ENCODE measurements around the gene CEP41.

Gene CEP41

DNA sequence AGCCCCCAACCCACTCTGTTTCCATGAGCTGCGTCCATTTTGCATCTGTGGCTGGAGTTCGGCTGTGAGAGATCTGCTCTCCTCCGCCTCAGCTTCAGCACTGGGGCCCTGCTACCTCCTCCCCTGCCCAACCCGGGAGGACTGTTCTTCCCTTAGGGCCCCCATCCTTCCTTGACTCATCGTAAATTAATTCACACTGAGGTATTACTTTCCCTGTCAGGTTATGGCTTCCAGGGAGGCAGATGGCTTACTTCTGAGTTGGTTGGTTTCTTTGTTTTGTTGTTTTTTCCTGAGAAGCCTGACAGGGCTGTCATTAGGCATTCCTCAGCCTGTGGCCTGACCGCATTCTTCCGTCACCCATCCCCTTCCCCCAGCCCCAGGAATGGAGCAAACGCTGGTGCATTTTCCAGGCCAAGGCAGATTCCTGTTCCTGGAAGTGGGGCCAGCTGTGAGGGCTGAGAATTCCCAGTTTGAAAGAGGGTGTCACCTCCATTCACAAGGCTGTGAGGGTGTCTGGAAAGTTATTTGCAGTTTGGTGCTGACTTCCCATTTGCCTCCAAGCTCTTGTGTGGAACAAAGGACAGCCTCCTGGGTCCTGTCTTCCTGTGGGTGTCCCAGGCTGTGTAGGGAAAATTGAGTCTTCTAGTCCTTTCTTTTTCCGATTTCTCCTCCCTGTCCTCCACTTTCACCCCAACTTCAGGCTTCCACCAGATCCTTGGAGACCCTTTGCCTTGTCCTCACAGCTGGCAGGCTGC lies 84.5 kb downstream of the CEP41 start:
- H3K9me3 Mint-ChIP-seq: peaks cover 23% of the 10 kb centered on the region
- CTCF ChIA-PET: no interaction called here
- peaks cover 2% of the 10 kb centered on the region for H3K4me1 Mint-ChIP-seq
- no peak for DNase-seq
- H3K27me3 Mint-ChIP-seq: peaks cover 4% of the 10 kb centered on the region
- H3K36me3 Mint-ChIP-seq: no peaks in the 10 kb centered on the region
- H3K27ac Mint-ChIP-seq: no peak overlapping the region
- H3K4me3 Mint-ChIP-seq: no peak overlapping the region

DNA sequence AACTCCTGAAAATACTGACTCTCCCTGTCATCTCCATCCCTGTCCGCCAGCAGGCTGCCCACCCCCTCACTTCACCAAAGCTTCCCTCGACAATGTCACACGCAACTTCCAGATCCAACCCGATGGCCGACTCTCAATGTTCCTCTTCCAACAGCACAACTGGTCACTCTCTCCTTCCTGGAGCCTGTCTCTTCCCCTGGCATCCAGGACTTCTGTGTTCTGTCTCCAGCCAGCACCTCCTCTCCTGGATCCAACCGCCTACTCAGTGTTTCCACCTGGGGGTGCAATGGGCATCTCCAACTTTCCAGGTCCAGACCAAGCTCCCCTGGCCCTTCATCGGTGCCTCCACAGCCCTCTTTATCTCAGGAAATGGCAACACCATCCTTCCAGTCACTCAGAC lies 87.6 kb downstream of the CEP41 start:
- Mint-ChIP-seq H3K36me3 (no peaks in the 10 kb centered on the region), H3K9me3 (no peaks in the 10 kb centered on the region), H3K4me3 (no peak overlapping the region), H3K27me3 (peaks cover 7% of the 10 kb centered on the region), H3K27ac (no peak overlapping the region), H3K4me1 (peaks cover 3% of the 10 kb centered on the region)
- no peak for DNase-seq
- CTCF ChIA-PET: no interaction called here

DNA sequence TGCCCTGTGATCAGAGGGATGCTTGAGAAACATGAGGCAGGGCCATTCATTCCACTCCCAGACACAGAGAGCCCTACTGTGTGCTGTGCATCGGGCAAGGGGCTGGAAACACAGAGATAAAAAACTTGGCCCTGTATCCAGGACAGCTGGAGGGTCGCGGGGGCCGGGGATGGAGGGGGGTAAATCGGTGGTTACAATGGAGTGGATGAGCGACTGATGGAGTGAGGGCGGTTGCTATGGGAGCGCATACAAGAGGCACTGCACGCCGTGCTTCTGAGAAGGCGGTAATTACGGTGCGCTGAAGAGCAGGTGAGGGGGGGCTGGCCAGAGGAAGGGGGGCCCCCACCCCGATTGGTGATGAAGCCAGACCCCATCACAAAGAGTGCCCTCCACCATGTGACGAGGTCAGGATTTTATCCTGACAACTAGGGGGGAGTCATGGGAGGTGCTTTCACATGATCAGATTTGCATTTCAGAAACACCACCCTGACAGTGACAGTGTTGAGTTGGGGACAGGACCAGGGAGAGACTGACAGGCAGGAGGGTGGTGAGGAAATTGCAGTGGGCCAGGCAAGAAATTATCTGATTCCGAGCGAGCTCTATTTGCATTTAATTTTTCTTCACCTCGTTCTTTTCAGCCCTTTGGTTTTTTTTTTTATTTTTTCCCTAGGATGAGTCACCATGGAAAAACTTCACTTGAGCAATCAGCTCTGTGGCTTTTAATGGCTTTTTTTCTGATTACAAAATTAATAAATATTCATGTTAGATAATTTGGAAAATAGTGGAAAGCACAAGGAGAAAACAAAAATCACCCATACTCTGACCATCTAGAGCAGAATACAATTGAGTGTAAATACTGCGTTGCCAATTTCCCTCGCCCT lies 88.4 kb downstream of the CEP41 start:
- Mint-ChIP-seq H3K9me3 (no peaks in the 10 kb centered on the region), H3K27me3 (peaks cover 7% of the 10 kb centered on the region), H3K36me3 (no peaks in the 10 kb centered on the region), H3K27ac (no peak overlapping the region), H3K4me1 (peaks cover 3% of the 10 kb centered on the region), H3K4me3 (no peak overlapping the region)
- no peak for DNase-seq
- CTCF ChIA-PET: interaction anchor here (0.6 kb wide), 1 partner anchor 31 kb away, joined by 3 read pairs; no protein-coding TSS in a partner anchor

DNA sequence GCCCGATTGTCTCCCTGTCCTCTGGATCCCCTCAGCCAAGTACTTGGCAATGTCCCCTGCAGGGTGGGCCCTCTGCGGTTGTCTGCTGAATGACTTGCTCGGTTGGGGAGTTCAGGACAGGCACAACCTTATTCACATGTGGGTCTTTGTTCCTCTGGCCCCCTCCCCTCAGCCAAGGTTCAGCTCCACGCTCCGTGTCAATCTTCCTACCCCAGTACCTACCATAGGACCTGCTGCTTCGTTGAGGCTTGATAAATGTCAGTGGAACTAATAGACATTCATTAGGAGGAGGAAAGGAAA lies 89.1 kb downstream of the CEP41 start:
- H3K27ac Mint-ChIP-seq: no peak overlapping the region
- no peak for DNase-seq
- peaks cover 7% of the 10 kb centered on the region for H3K27me3 Mint-ChIP-seq
- H3K9me3 Mint-ChIP-seq: no peaks in the 10 kb centered on the region
- CTCF ChIA-PET: no interaction called here
- H3K36me3 Mint-ChIP-seq: no peaks in the 10 kb centered on the region
- no peak overlapping the region for H3K4me3 Mint-ChIP-seq
- peaks cover 3% of the 10 kb centered on the region for H3K4me1 Mint-ChIP-seq

DNA sequence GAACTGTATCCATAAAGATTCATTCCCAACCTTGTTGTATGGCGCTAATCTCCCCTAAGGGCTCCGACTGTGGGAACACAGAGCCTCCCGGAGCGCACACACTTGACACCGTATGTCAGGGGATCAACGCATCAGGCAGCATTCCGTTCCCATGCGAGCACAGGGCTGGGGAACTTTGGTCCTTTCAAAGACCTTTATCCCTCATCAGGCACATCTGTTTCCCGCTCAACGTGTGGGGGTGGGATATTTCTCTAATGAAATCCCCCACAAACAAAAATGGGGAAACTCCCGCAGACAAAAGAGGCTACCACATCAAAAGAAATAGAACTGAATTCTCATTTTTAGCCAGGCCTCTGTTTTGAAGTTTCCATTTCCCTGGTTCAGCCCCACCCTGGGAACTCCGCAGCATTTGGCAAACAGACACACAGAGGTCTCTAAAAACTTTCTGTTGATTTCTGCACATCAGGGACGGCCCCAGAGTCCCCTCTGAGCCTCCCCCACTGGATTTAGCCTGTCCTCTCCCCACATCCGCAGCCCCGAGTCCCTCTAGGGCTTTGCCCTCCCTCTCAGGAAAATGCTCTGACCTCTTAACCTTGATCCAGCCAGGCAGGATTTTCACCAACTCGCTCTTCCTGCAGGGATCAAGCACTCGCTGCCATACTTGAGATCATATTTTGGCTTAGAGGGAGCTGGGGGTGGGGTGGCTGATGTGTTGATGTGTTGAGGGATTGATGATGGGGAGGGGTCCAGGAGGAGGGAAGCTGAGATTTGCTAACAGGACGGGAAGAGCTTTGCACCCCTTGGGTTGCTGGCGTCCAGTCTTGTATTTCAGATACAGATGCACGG lies 89.6 kb downstream of the CEP41 start:
- H3K27ac Mint-ChIP-seq: no peak overlapping the region
- no peak for DNase-seq
- H3K4me1 Mint-ChIP-seq: peaks cover 3% of the 10 kb centered on the region
- peaks cover 7% of the 10 kb centered on the region for H3K27me3 Mint-ChIP-seq
- H3K9me3 Mint-ChIP-seq: no peaks in the 10 kb centered on the region
- H3K36me3 Mint-ChIP-seq: no peaks in the 10 kb centered on the region
- H3K4me3 Mint-ChIP-seq: no peak overlapping the region
- CTCF ChIA-PET: no interaction called here

DNA sequence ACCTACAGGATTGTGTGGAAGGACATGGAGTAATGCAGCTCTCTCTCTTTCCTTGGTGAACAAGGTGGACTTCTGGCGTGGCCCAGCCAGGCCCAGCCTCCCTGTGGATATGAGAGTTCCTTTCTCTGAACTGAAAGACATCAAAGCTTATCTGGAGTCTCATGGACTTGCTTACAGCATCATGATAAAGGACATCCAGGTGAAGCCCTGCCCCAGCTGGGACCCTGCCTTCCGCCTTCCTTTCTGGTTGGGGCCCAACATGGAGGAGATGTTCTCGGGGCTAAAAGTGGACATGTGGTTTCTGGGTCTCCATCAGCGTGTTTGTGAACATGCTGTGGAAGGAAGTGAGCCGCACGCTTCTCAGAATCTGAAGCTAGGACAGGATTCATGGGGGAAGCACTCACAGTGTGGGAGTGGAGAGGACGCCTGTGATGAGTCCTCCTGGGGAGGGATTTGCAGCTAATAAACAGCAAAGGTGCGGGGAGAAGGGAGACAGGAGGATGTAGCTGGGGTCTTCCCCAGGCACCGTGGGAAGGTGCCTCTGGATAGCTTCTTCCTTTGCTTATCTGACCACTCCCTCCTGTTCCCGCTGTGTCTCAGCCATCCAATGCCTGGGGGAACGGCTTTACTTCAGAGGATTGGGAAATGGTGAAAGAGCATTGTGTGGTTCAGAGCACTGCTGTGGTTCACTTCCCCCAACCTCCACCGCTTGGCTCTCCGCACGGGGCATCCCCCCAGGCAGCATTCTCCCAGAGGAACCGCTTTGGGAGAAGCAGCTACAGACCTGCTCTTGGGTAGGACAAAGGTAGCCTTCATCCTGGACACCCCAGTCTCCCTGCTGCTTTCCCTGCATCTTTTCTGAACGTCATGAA lies 90.7 kb downstream of the CEP41 start:
- H3K36me3 Mint-ChIP-seq: no peaks in the 10 kb centered on the region
- peaks cover 7% of the 10 kb centered on the region for H3K27me3 Mint-ChIP-seq
- H3K27ac Mint-ChIP-seq: no peak overlapping the region
- H3K4me3 Mint-ChIP-seq: no peak overlapping the region
- DNase-seq: no peak
- peaks cover 3% of the 10 kb centered on the region for H3K4me1 Mint-ChIP-seq
- CTCF ChIA-PET: no interaction called here
- H3K9me3 Mint-ChIP-seq: no peaks in the 10 kb centered on the region

DNA sequence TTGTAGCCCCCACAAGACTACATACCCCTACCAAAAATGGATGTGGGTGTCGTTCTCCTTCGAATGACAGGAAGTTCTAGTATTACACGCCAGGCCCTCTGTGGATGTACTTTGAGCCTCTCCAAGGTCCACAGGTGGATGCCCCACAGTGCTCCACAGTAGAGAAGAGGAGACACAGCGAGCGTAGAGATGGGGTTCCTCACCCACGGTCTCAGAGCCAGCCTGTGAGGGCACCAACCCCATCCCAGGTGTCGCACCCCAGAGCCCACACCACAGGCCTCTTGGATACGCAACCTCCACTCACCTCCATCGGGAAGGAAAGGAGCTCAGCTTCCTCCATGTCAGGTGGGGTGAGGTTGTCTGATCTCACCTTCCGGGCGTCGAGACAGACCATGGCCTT lies 93.9 kb downstream of the CEP41 start:
- Mint-ChIP-seq H3K4me1 (peaks cover 3% of the 10 kb centered on the region), H3K36me3 (no peaks in the 10 kb centered on the region), H3K27me3 (peaks cover 14% of the 10 kb centered on the region), H3K9me3 (no peaks in the 10 kb centered on the region), H3K4me3 (no peak overlapping the region), H3K27ac (no peak overlapping the region)
- CTCF ChIA-PET: no interaction called here
- no peak for DNase-seq

DNA sequence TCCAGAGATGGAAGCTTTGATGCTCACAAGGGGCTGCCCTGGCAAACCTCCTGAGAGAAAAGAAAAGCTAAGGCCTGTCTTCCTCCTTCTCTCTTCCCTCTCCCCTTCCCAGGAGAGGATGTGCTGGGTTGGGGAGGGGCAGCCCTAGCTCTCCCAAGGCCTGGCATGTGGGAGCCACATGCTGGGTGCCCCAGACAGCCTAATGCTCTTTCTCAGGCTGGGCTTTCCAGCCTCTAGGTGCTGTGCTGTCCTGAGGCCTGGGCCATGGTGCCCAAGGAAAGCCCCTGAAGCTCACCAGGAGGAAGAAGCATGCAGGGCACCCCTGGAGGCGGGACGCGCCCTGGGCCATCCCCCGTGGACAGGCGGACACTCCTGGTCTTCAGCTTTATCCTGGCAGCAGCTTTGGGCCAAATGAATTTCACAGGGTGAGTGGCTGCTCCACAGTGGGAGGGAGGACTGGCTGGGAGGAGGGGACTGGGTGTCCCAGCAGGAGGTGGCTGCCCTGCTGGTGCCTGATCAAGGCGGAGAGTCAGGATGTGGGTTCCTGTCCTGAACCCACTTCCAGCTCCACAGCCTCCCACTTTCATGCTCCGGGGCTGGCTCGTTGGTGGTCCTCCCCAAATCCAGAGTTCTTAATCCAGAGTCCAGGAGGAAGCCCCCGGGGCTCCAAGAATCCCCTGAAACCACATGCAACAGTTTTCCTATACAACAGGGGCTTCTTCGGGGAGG lies 94.5 kb downstream of the CEP41 start:
- DNase-seq: no peak
- Mint-ChIP-seq H3K27me3 (peaks cover 10% of the 10 kb centered on the region), H3K4me3 (no peak overlapping the region), H3K4me1 (peaks cover 1% of the 10 kb centered on the region), H3K27ac (no peak overlapping the region), H3K36me3 (no peaks in the 10 kb centered on the region), H3K9me3 (no peaks in the 10 kb centered on the region)
- CTCF ChIA-PET: no interaction called here

DNA sequence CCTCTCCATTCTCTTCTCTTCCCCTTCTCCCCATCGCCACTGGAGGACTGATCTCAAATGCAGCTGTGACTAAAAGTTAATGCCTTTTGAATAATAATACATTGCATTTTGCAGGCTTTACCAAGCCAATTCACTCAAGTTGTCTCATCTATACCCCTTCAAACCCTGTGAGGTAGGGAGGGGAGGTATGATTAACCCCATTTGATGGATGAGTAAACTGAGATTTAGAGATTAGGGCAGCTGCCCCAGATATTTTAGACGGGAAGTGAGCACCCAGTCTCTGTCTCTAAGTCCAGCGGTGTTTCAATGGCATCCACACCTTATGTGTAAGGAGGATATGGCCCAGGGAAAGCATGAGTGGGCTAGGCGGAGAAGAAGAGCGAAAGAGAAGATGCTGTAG lies 95.1 kb downstream of the CEP41 start:
- Mint-ChIP-seq H3K4me1 (no peaks in the 10 kb centered on the region), H3K36me3 (no peaks in the 10 kb centered on the region), H3K27me3 (peaks cover 7% of the 10 kb centered on the region), H3K4me3 (no peak overlapping the region), H3K9me3 (no peaks in the 10 kb centered on the region), H3K27ac (no peak overlapping the region)
- DNase-seq: no peak
- CTCF ChIA-PET: no interaction called here

DNA sequence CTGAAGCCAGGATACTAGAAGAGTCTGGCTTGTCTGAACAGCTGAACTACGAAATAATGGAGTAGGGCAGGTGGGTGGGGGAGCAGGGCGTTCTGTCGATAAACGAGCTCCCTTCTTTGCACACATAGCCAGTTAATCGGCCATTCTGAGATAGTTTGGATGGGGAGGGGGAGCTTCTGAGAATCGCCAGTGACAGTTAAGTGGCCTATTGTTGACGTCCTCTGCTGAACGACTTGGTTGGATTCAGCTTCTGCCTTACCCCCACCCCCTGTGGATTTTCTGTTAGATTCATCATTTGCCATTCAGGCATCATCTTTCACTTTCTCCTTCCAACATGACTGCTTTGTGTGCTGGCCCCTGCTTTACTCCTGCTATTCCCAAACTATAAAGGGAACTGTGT lies 95.7 kb downstream of the CEP41 start:
- H3K27me3 Mint-ChIP-seq: peaks cover 7% of the 10 kb centered on the region
- DNase-seq: no peak
- no peaks in the 10 kb centered on the region for H3K4me1 Mint-ChIP-seq
- H3K36me3 Mint-ChIP-seq: no peaks in the 10 kb centered on the region
- no peak overlapping the region for H3K4me3 Mint-ChIP-seq
- CTCF ChIA-PET: no interaction called here
- no peak overlapping the region for H3K27ac Mint-ChIP-seq
- H3K9me3 Mint-ChIP-seq: no peaks in the 10 kb centered on the region

DNA sequence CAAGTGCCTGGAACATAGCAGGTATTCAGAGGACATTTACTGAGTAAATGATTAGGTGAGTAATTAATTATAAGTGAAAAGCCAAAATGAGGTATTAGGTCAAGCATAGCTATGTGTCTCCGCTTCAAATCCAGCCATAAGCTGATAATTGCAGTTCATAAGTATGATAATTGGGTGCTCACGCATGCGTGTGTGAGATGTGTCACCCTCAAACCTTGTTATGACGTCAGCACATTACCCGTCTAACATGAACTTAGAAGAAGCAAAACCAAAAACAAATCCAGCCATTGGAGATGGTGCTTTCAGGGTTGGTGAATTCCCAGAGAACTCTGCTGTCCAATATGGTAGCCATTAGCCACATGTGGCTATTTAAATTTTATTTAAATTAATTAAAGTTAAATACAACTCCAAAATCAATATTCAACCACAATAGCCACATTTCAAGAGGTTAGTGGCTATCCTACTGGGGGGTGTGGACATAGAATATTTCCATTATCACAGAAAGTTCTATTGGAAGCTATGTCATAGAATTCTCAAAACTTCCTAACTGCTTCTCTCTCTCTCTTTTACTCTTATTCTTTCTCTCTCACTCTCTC lies 96.4 kb downstream of the CEP41 start, which contains the start of gene CPA5:
CPA5 (plus strand) TSS at position 546 of the 596 bp plus-strand sequence. CDS start 1,670 bp downstream, outside the sequence.
- Mint-ChIP-seq H3K27me3 (peaks cover 7% of the 10 kb centered on the region), H3K4me1 (no peaks in the 10 kb centered on the region), H3K9me3 (no peaks in the 10 kb centered on the region), H3K27ac (no peak within 1 kb of the TSS), H3K4me3 (no peak within 1 kb of the TSS), H3K36me3 (no peaks in the 10 kb centered on the region)
- DNase-seq: no peak
- CTCF ChIA-PET: no interaction called here

Measured in activated naive CD4-positive, alpha-beta T cell treated with anti-CD3 and anti-CD28 coated beads, Interleukin-2, amount 10 ng/mL, durations not matched to agents 7 days and 5 days (primary cell).